Tibial nerve (tissue), 4 donors: ENCODE results near the gene SAXO1.

Experiments
- EP300 ChIP-seq, 2 donors: sonication (generic); formaldehyde crosslinking; IDR thresholded peaks; one replicate each; pipeline ENCODE4 v1.6.1; 2017; ENCODE audit warnings: antibody characterized with exemption in 2 of 2, mild to moderate bottlenecking in 1 of 2
- POLR2A ChIP-seq, 2 donors: fragments of 450-650 bp; IDR thresholded peaks; one replicate each; pipeline ENCODE4 v1.6.1; 2017; ENCODE audit warnings: antibody characterized with exemption in 2 of 2, mild to moderate bottlenecking in 2 of 2, moderate library complexity in 2 of 2
- TF ChIP-seq, protein P1 (sequence below), 5 experiments: fragments of 200-600 bp in 3 of 5; fragments of 450-650 bp in 2 of 5; sonication (generic) in 3 of 5; IDR thresholded peaks; one replicate each; pipeline ENCODE4 v1.5.1; 2016 to 2019; ENCODE audit warnings: antibody characterized with exemption in 5 of 5, mild to moderate bottlenecking in 3 of 5, moderate library complexity in 2 of 5

- TF ChIP-seq, protein P1, sequence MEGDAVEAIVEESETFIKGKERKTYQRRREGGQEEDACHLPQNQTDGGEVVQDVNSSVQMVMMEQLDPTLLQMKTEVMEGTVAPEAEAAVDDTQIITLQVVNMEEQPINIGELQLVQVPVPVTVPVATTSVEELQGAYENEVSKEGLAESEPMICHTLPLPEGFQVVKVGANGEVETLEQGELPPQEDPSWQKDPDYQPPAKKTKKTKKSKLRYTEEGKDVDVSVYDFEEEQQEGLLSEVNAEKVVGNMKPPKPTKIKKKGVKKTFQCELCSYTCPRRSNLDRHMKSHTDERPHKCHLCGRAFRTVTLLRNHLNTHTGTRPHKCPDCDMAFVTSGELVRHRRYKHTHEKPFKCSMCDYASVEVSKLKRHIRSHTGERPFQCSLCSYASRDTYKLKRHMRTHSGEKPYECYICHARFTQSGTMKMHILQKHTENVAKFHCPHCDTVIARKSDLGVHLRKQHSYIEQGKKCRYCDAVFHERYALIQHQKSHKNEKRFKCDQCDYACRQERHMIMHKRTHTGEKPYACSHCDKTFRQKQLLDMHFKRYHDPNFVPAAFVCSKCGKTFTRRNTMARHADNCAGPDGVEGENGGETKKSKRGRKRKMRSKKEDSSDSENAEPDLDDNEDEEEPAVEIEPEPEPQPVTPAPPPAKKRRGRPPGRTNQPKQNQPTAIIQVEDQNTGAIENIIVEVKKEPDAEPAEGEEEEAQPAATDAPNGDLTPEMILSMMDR (IDR thresholded peaks at IDR 0.05), result no peak
- TF ChIP-seq POLR2A (IDR thresholded peaks at IDR 0.05), result no peak
- no peak for TF ChIP-seq EP300 (IDR thresholded peaks at IDR 0.05)
Measured at GRCh38 chr9:19018201-19018600, 14.8 kb downstream of the SAXO1 start.
